ENCODE results near the gene PROP1.
"Not testable (repeated sequence)": the region's sequence is repeated elsewhere in the genome, so short reads cannot be mapped to it uniquely, and the experiment has no call there.

The PROP1 gene

DNA sequence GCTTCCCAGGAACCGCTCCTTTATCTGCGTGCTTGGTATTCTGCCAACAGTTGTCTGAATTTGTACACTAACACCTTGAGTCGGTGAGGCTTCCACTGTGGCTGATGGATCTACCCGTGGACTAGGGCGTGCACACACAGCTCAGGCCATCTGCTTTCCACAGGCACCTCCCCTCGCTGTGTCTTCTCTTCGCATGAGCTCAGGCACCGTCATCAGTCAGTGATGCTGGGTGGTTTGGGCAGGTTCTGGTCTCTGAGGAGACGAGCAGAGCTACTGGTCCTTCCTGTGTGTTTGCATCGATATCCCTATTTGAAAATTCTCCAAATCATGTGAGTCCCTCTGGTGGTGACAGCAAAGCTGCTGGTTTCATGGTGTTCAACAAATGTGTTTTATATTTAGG, 48.1 kb downstream of the PROP1 start:
- DNase-seq (ENCODE audit: insufficient read length, low spot score); FAIRE-seq: not testable (repeated sequence)

GRCh38 chr5:177945601-177946283, 50.3 kb downstream of the PROP1 start:
- not testable (repeated sequence) for DNase-seq (ENCODE audit: insufficient read length, low spot score)
- FAIRE-seq: peak; percentile 74

DNA sequence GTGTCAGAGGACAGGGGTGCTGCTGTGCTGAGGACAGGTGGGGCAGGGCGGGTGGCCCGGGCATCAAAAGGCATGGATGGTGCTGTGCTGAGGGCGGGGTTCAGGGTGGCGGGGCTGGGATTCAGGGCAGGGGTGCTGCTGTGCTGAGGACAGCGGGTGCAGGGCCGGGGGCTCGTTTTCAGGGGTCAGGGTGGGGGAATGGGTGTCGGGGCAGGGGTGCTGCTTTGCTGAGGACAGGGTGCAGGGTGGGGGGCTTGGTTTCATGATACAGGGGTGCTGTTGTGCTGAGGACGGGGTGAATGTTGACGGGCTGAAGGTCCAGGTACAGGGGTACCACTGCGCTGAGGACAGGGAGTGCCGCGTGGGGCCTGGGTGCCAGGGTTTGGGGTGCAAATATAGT, 50.9 kb downstream of the PROP1 start:
- DNase-seq (ENCODE audit: insufficient read length, low spot score); FAIRE-seq: not testable (repeated sequence)

GRCh38 chr5:177943805-177944736, 52.0 kb downstream of the PROP1 start:
- peak; percentile 87 for FAIRE-seq

GRCh38 chr5:177942896-177943295, 53.1 kb downstream of the PROP1 start:
- DNase-seq (ENCODE audit: insufficient read length, low spot score): not testable (repeated sequence)
- peak; percentile 87 for FAIRE-seq

More at GRCh38 chr5:177943805-177944736, 52.0 kb downstream of the PROP1 start:
- not testable (repeated sequence) for DNase-seq (ENCODE audit: insufficient read length, low spot score)

Data from GM19239 (cell line).